A549 (cell line): ENCODE data around the gene ITGA2. TPM values are rescaled to one million over a fixed set of nuclear protein-coding genes. Genes with fewer than 3 reads are reported as not detected.

Experiments
- ATAC-seq, 2 experiments: fragments of 200-7000 bp in 1 of 2; fragments of >200 bp in 1 of 2; cut with Nextera tagmentation in 1 of 2; cut with Tn5 transposase in 1 of 2; 3 replicates each; pipeline versions ENCODE4 v1.8.0 to v1.9.1; 2018 to 2020; ENCODE audit warnings: mild to moderate bottlenecking in 1 of 2, moderate library complexity in 1 of 2
- CTCF ChIA-PET: fragments of 300-600 bp; sonication (Branson Sonifier 250); formaldehyde crosslinking; extraction: SDS; loops from one replicate; lab custom pipeline; 2021; ENCODE audit warnings: antibody characterized with exemption, inconsistent platforms; lab: Yijun Ruan, JAX
- POLR2A ChIA-PET: fragments of 350-600 bp; formaldehyde crosslinking; extraction: SDS; loops from one replicate; lab custom pipeline; 2021; ENCODE audit warnings: antibody characterized with exemption, inconsistent platforms; lab: Yijun Ruan, JAX
- DNase-seq, 2 experiments: peaks; one replicate each; pipeline versions ENCODE4 v3.0.0 to v3.0.0-alpha.2; 2011 to 2016; ENCODE audit warnings: low read depth in 1 of 2, low spot score in 1 of 2
- FAIRE-seq: peaks from 2 replicates; lab custom pipeline; 2011; peaks lifted over from hg19 to GRCh38; lab: Jason Lieb, UNC
- H3K27ac ChIP-seq, 2 experiments: fragments of >200 bp; sonication (Bioruptor Twin); formaldehyde crosslinking; 3 replicates each; pipeline ENCODE4 v1.5.1; 2016 to 2017
- H3K4me1 ChIP-seq: fragments of >200 bp; sonication (Bioruptor Twin); formaldehyde crosslinking; 3 replicates; pipeline ENCODE4 v1.6.1; 2016
- H3K4me2 ChIP-seq: fragments of >200 bp; sonication (Bioruptor Twin); formaldehyde crosslinking; 3 replicates; pipeline ENCODE4 v1.6.1; 2016
- H3K4me3 ChIP-seq: fragments of >200 bp; sonication (Bioruptor Twin); formaldehyde crosslinking; 3 replicates; pipeline ENCODE4 v1.5.1; 2016
- H3K9me3 ChIP-seq: fragments of >200 bp; sonication (Bioruptor Twin); formaldehyde crosslinking; 3 replicates; pipeline ENCODE4 v1.6.1; 2016
- CBX2 ChIP-seq: fragments of 200-600 bp; sonication (generic); IDR thresholded peaks from 2 replicates; pipeline ENCODE4 v1.6.1; 2016; ENCODE audit warnings: low read depth, mild to moderate bottlenecking, borderline replicate concordance
- CHD2 ChIP-seq: fragments of 150-350 bp; IDR thresholded peaks from 2 replicates; pipeline ENCODE4 v1.6.1; 2014; ENCODE audit warnings: low read length; ENCODE audit not compliant: partially characterized antibody
- EHF ChIP-seq: fragments of 250-450 bp; sonication (Bioruptor Pico); IDR thresholded peaks from 2 replicates; pipeline ENCODE4 v1.5.0; 2020; ENCODE audit warnings: mild to moderate bottlenecking
- EP300 ChIP-seq, 2 experiments: fragments of >200 bp; sonication (Bioruptor Twin); formaldehyde crosslinking; IDR thresholded peaks; 2 replicates in 1 of 2; 3 replicates in 1 of 2; pipeline ENCODE4 v1.6.1; 2016 to 2017
- ESRRA ChIP-seq: fragments of 150-350 bp; IDR thresholded peaks from 2 replicates; pipeline ENCODE4 v1.6.1; 2014; ENCODE audit warnings: mild to moderate bottlenecking, low read length, borderline replicate concordance
- FOSL2 ChIP-seq, 2 experiments: fragments of 450-650 bp in 1 of 2; fragments of >200 bp in 1 of 2; sonication (Bioruptor Twin) in 1 of 2; formaldehyde crosslinking; IDR thresholded peaks; 2 replicates each; pipeline versions ENCODE4 v1.5.0 to v1.6.1; 2016 to 2020; ENCODE audit warnings: mild to moderate bottlenecking in 1 of 2, moderate library complexity in 1 of 2
- FOXS1 ChIP-seq: fragments of 250-450 bp; sonication (Bioruptor Pico); IDR thresholded peaks from 2 replicates; pipeline ENCODE4 v1.5.0; 2020; ENCODE audit warnings: mild to moderate bottlenecking, moderate library complexity
- GATA3 ChIP-seq: IDR thresholded peaks from 2 replicates; pipeline ENCODE4 v1.6.1; 2012; ENCODE audit warnings: borderline replicate concordance
- HDAC2 ChIP-seq: fragments of 200-600 bp; sonication (generic); IDR thresholded peaks from 2 replicates; pipeline ENCODE4 v1.6.1; 2016
- JUNB ChIP-seq: fragments of >200 bp; sonication (Bioruptor Twin); formaldehyde crosslinking; IDR thresholded peaks from 2 replicates; pipeline ENCODE4 v1.6.1; 2016
- KDM5A ChIP-seq: fragments of 200-600 bp; sonication (generic); IDR thresholded peaks from 2 replicates; pipeline ENCODE4 v1.6.1; 2016; ENCODE audit warnings: antibody characterized with exemption, mild to moderate bottlenecking
- NPAS2 ChIP-seq: fragments of 250-450 bp; sonication (Bioruptor Pico); IDR thresholded peaks from 2 replicates; pipeline ENCODE4 v1.8.0; 2022; ENCODE audit warnings: mild to moderate bottlenecking, moderate library complexity, borderline replicate concordance
- ZFP36 ChIP-seq: fragments of 450-650 bp; IDR thresholded peaks from 2 replicates; pipeline ENCODE4 v1.6.1; 2014; ENCODE audit warnings: borderline replicate concordance; ENCODE audit not compliant: partially characterized antibody
- ZNF302 ChIP-seq: fragments of 250-450 bp; sonication (Bioruptor Pico); IDR thresholded peaks from 2 replicates; pipeline ENCODE4 v1.9.0; 2021; ENCODE audit warnings: inconsistent platforms, mild to moderate bottlenecking, moderate library complexity
- WGBS: methylation state at CpG from one replicate; pipeline ENCODE4 v1.1.6; 2017; ENCODE audit errors: missing lambda C conversion rate; 5-methylcytosine and 5-hydroxymethylcytosine counted together
- polyA plus RNA-seq, 4 experiments: library from polyadenylated mRNA; depleted of rRNA in 3 of 4; stranded (reverse); fragments of >200 nt; fragmentation: RNase III in 1 of 4; extraction: RNeasy Plus Mini Kit Qiagen cat#74134 plus additional on column Dnase treatment in 1 of 4; gene quantifications; 2 replicates in 3 of 4; 3 replicates in 1 of 4; pipeline ENCODE4 v1.2.3, GENCODE V29; 2011 to 2017
- TF ChIP-seq, protein P1 (sequence below): fragments of >200 bp; sonication (Bioruptor Twin); formaldehyde crosslinking; IDR thresholded peaks from 3 replicates; pipeline ENCODE4 v1.6.1; 2016
- TF ChIP-seq, protein P2 (sequence below): fragments of >200 bp; sonication (Bioruptor Twin); formaldehyde crosslinking; IDR thresholded peaks from 2 replicates; pipeline ENCODE4 v1.6.1; 2016
- TF ChIP-seq, protein P3 (sequence below): fragments of 200-600 bp; sonication (generic); IDR thresholded peaks from 2 replicates; pipeline ENCODE4 v1.6.1; 2016; ENCODE audit warnings: antibody characterized with exemption, mild to moderate bottlenecking, moderate library complexity
- TF ChIP-seq, protein P4 (sequence below): fragments of 450-650 bp; IDR thresholded peaks from 2 replicates; pipeline ENCODE4 v1.6.1; 2014; ENCODE audit warnings: antibody characterized with exemption
- TF ChIP-seq, protein P5 (sequence below): IDR thresholded peaks from 2 replicates; pipeline ENCODE4 v1.6.1; 2012
- TF ChIP-seq, protein P6 (sequence below): fragments of 250-450 bp; sonication (Bioruptor Pico); IDR thresholded peaks from 2 replicates; pipeline ENCODE4 v1.5.0; 2021; ENCODE audit warnings: mild to moderate bottlenecking, moderate library complexity, borderline replicate concordance

The ITGA2 gene
- polyA plus RNA-seq, 2 of the 4 experiments (the other 2 are of a cell fraction) = 8.5 to 28.0 TPM

DNA sequence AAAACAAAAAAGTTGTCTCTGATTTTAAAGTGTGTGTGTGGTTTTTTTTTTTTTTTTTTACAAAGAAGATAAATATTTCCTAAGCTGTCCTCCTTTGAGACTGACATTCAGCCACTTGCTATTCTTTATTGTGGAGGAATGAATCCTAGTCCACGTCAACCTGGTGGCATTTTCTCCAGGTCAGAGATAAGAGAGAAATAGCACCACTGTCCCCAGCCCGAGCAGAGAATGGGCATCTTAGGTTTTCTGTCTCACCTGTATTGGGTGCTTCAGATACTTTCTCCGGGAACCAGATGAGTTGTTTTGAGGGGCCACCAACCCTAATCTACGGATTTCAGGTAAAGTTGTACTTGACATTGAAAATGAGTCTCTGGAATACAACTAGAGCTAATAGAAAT is 1.4 kb downstream of the ITGA2 start:
- POLR2A ChIA-PET = interaction anchor here (4.4 kb wide), 1 partner anchor 42 kb away, joined by 25 read pairs; no protein-coding TSS in a partner anchor
- 55% methylated on average over 4 of the region's 4 CpGs for WGBS
- no peak for FAIRE-seq
- CTCF ChIA-PET = interaction anchor here (0.7 to 5.3 kb wide), 12 partner anchors 8 to 110 kb away, joined by 3 to 61 read pairs (median 3); no protein-coding TSS in a partner anchor
- H3K4me2 ChIP-seq = peak overlapping the region; percentile 81
- H3K4me3 ChIP-seq = peak overlapping the region; percentile 75
- TF ChIP-seq, protein P1, sequence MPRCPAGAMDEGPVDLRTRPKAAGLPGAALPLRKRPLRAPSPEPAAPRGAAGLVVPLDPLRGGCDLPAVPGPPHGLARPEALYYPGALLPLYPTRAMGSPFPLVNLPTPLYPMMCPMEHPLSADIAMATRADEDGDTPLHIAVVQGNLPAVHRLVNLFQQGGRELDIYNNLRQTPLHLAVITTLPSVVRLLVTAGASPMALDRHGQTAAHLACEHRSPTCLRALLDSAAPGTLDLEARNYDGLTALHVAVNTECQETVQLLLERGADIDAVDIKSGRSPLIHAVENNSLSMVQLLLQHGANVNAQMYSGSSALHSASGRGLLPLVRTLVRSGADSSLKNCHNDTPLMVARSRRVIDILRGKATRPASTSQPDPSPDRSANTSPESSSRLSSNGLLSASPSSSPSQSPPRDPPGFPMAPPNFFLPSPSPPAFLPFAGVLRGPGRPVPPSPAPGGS = no peak
- TF ChIP-seq KDM5A (no peak), HDAC2 (no peak), ZFP36 (no peak), CBX2 (no peak), FOSL2 (IDR thresholded peaks at IDR 0.05) (no peak), FOSL2 (CRISPR knock-in tag; IDR thresholded peaks at IDR 0.05) (no peak), CHD2 (no peak), ESRRA (no peak), EHF (CRISPR knock-in tag) (no peak), FOXS1 (CRISPR knock-in tag) (no peak), NPAS2 (CRISPR knock-in tag) (no peak), GATA3 (no peak), ZNF302 (CRISPR knock-in tag) (no peak), JUNB (no peak), EP300 (IDR thresholded peaks at IDR 0.05) (no peak)
- TF ChIP-seq, protein P2, sequence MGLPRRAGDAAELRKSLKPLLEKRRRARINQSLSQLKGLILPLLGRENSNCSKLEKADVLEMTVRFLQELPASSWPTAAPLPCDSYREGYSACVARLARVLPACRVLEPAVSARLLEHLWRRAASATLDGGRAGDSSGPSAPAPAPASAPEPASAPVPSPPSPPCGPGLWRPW = no peak
- TF ChIP-seq, protein P3, sequence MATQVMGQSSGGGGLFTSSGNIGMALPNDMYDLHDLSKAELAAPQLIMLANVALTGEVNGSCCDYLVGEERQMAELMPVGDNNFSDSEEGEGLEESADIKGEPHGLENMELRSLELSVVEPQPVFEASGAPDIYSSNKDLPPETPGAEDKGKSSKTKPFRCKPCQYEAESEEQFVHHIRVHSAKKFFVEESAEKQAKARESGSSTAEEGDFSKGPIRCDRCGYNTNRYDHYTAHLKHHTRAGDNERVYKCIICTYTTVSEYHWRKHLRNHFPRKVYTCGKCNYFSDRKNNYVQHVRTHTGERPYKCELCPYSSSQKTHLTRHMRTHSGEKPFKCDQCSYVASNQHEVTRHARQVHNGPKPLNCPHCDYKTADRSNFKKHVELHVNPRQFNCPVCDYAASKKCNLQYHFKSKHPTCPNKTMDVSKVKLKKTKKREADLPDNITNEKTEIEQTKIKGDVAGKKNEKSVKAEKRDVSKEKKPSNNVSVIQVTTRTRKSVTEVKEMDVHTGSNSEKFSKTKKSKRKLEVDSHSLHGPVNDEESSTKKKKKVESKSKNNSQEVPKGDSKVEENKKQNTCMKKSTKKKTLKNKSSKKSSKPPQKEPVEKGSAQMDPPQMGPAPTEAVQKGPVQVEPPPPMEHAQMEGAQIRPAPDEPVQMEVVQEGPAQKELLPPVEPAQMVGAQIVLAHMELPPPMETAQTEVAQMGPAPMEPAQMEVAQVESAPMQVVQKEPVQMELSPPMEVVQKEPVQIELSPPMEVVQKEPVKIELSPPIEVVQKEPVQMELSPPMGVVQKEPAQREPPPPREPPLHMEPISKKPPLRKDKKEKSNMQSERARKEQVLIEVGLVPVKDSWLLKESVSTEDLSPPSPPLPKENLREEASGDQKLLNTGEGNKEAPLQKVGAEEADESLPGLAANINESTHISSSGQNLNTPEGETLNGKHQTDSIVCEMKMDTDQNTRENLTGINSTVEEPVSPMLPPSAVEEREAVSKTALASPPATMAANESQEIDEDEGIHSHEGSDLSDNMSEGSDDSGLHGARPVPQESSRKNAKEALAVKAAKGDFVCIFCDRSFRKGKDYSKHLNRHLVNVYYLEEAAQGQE = no peak
- TF ChIP-seq, protein P4, sequence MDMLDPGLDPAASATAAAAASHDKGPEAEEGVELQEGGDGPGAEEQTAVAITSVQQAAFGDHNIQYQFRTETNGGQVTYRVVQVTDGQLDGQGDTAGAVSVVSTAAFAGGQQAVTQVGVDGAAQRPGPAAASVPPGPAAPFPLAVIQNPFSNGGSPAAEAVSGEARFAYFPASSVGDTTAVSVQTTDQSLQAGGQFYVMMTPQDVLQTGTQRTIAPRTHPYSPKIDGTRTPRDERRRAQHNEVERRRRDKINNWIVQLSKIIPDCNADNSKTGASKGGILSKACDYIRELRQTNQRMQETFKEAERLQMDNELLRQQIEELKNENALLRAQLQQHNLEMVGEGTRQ = no peak
- TF ChIP-seq, protein P5, sequence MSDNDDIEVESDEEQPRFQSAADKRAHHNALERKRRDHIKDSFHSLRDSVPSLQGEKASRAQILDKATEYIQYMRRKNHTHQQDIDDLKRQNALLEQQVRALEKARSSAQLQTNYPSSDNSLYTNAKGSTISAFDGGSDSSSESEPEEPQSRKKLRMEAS = no peak
- TF ChIP-seq, protein P6, sequence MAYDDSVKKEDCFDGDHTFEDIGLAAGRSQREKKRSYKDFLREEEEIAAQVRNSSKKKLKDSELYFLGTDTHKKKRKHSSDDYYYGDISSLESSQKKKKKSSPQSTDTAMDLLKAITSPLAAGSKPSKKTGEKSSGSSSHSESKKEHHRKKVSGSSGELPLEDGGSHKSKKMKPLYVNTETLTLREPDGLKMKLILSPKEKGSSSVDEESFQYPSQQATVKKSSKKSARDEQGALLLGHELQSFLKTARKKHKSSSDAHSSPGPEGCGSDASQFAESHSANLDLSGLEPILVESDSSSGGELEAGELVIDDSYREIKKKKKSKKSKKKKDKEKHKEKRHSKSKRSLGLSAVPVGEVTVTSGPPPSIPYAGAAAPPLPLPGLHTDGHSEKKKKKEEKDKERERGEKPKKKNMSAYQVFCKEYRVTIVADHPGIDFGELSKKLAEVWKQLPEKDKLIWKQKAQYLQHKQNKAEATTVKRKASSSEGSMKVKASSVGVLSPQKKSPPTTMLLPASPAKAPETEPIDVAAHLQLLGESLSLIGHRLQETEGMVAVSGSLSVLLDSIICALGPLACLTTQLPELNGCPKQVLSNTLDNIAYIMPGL (CRISPR knock-in tag) = no peak
- TF ChIP-seq, all 56 proteins: peak for 0
- Histone ChIP-seq H3K27ac (peak overlapping the region; percentile 82 to 94; a peak in 5 of 6 replicates), H3K4me1 (peaks cover 29% of the 10 kb centered on the region), H3K9me3 (no peaks in the 10 kb centered on the region)
- no peak for DNase-seq
- ATAC-seq = no peak
